H1 (cell line): ENCODE results near the gene LAMC1. TPM values are rescaled to one million over a fixed set of nuclear protein-coding genes. Genes with fewer than 3 reads are reported as not detected.

ENCODE experiments used
- CTCF ChIA-PET: fragments of 300-600 bp; sonication (Branson Sonifier 250); formaldehyde crosslinking; loops from one replicate; lab custom pipeline; 2021; ENCODE audit not compliant: partially characterized antibody; lab: Charles Lee
- POLR2A ChIA-PET: fragments of 300-600 bp; sonication (Branson Sonifier 250); formaldehyde crosslinking; loops from one replicate; lab custom pipeline; 2021; ENCODE audit warnings: inconsistent platforms; ENCODE audit not compliant: partially characterized antibody; lab: Charles Lee
- DNase-seq, 2 experiments: peaks; one replicate each; pipeline versions ENCODE4 v3.0.0 to v3.0.0-alpha.2; 2010 to 2022; ENCODE audit warnings: low spot score in 2 of 2, low read depth in 1 of 2, mixed read lengths in 1 of 2
- FAIRE-seq: peaks from 2 replicates; lab custom pipeline; 2011; peaks lifted over from hg19 to GRCh38; lab: Jason Lieb, UNC
- H2AFZ ChIP-seq: 2 replicates; pipeline ENCODE4 v1.8.1; 2012; ENCODE audit warnings: low read length, inconsistent platforms
- H2AK5ac ChIP-seq: 2 replicates; pipeline ENCODE4 v1.6.1; 2013; ENCODE audit warnings: low read depth, low read length
- H2BK120ac ChIP-seq: replicated peaks from 2 replicates; pipeline ENCODE3; 2013; ENCODE audit warnings: low read depth, low read length, inconsistent platforms
- H2BK12ac ChIP-seq: 2 replicates; pipeline ENCODE4 v1.6.1; 2013; ENCODE audit warnings: low read depth, low read length
- H2BK15ac ChIP-seq: 2 replicates; pipeline ENCODE4 v1.6.1; 2013; ENCODE audit warnings: low read length
- H2BK20ac ChIP-seq: 2 replicates; pipeline ENCODE4 v1.6.1; 2013; ENCODE audit warnings: low read length
- H2BK5ac ChIP-seq: 2 replicates; pipeline ENCODE4 v1.6.1; 2013; ENCODE audit warnings: low read depth, low read length
- H3K14ac ChIP-seq: 2 replicates; pipeline ENCODE4 v1.6.1; 2013; ENCODE audit warnings: inconsistent platforms; ENCODE audit not compliant: insufficient read length
- H3K18ac ChIP-seq: 2 replicates; pipeline ENCODE4 v1.6.1; 2013; ENCODE audit warnings: low read length; ENCODE audit errors: extremely low read depth
- H3K23ac ChIP-seq: 2 replicates; pipeline ENCODE4 v1.6.1; 2013; ENCODE audit warnings: inconsistent platforms; ENCODE audit not compliant: insufficient read length
- H3K23me2 ChIP-seq: 2 replicates; pipeline ENCODE4 v1.6.1; 2013; ENCODE audit warnings: low read depth, low read length
- H3K27ac ChIP-seq: 2 replicates; pipeline ENCODE4 v1.6.1; 2011; ENCODE audit warnings: low read depth, low read length, inconsistent platforms
- H3K27me3 ChIP-seq, 4 experiments: replicated peaks in 1 of 4; 1 replicate in 1 of 4; 2 replicates in 3 of 4; pipeline versions ENCODE4 v1.6.1 to v1.8.1; 2011 to 2013; ENCODE audit warnings: low read length in 3 of 4, mild to moderate bottlenecking in 3 of 4, inconsistent platforms in 2 of 4, mixed read lengths in 2 of 4, moderate library complexity in 1 of 4; ENCODE audit not compliant: control insufficient read depth in 3 of 4, insufficient read depth in 3 of 4; ENCODE audit errors: extremely low read depth in 1 of 4
- H3K36me3 ChIP-seq, 4 experiments: 2 replicates each; pipeline versions ENCODE4 v1.6.1 to v1.8.1; 2011 to 2013; ENCODE audit warnings: mild to moderate bottlenecking in 4 of 4, low read length in 3 of 4, moderate library complexity in 2 of 4, control low read depth in 1 of 4, inconsistent platforms in 1 of 4; ENCODE audit not compliant: insufficient read depth in 4 of 4, control insufficient read depth in 2 of 4
- H3K4ac ChIP-seq: replicated peaks from 2 replicates; pipeline ENCODE3; 2013; ENCODE audit warnings: low read length, low read depth, mixed read lengths, inconsistent platforms; ENCODE audit not compliant: insufficient read length
- H3K4me1 ChIP-seq, 4 experiments: replicated peaks in 1 of 4; 1 replicate in 1 of 4; 2 replicates in 3 of 4; pipeline versions ENCODE4 v1.6.1 to v1.8.1; 2011 to 2013; ENCODE audit warnings: low read length in 3 of 4, inconsistent platforms in 2 of 4, mixed read lengths in 1 of 4; ENCODE audit not compliant: insufficient read depth in 4 of 4, control insufficient read depth in 3 of 4
- H3K4me2 ChIP-seq, 2 experiments: 2 replicates each; pipeline versions ENCODE4 v1.6.1 to v1.8.1; 2011 to 2013; ENCODE audit warnings: low read depth in 2 of 2, low read length in 2 of 2, control low read depth in 1 of 2, inconsistent platforms in 1 of 2, mild to moderate bottlenecking in 1 of 2; ENCODE audit not compliant: insufficient read depth in 1 of 2
- H3K4me3 ChIP-seq, 4 experiments: fragments of 200-600, 300-600 bp in 1 of 4; sonication (generic), shearing (Covaris generic), sonication (Bioruptor Twin) in 1 of 4; 2 replicates each; pipeline versions ENCODE4 v1.5.1 to v1.8.1; 2011 to 2016; ENCODE audit warnings: low read length in 4 of 4, low read depth in 3 of 4, control low read depth in 2 of 4, inconsistent platforms in 2 of 4, mild to moderate bottlenecking in 2 of 4, mixed read lengths in 1 of 4, moderate library complexity in 1 of 4; ENCODE audit not compliant: insufficient read depth in 2 of 4; ENCODE audit errors: extremely low read depth in 1 of 4
- H3K56ac ChIP-seq: replicated peaks from 2 replicates; pipeline ENCODE3; 2013; ENCODE audit warnings: low read depth, mild to moderate bottlenecking, mixed read lengths, low read length, inconsistent platforms; ENCODE audit not compliant: insufficient read length
- H3K79me1 ChIP-seq: 2 replicates; pipeline ENCODE4 v1.6.1; 2013; ENCODE audit warnings: low read depth, low read length, control low read depth
- H3K79me2 ChIP-seq, 2 experiments: 2 replicates each; pipeline versions ENCODE4 v1.6.1 to v1.8.1; 2012 to 2013; ENCODE audit warnings: low read length in 2 of 2, mild to moderate bottlenecking in 2 of 2, inconsistent platforms in 1 of 2; ENCODE audit not compliant: insufficient read depth in 2 of 2, control insufficient read depth in 1 of 2
- H3K9ac ChIP-seq, 4 experiments: replicated peaks in 1 of 4; 1 replicate in 1 of 4; 2 replicates in 3 of 4; pipeline versions ENCODE4 v1.6.1 to v1.8.1; 2011 to 2013; ENCODE audit warnings: low read depth in 3 of 4, low read length in 3 of 4, control low read depth in 2 of 4, mild to moderate bottlenecking in 2 of 4, moderate library complexity in 2 of 4, inconsistent platforms in 1 of 4; ENCODE audit errors: extremely low read depth in 1 of 4
- H3K9me3 ChIP-seq, 2 experiments: 2 replicates each; pipeline versions ENCODE4 v1.6.1 to v1.8.1; 2012 to 2013; ENCODE audit warnings: mild to moderate bottlenecking in 2 of 2, moderate library complexity in 2 of 2, control low read depth in 1 of 2, inconsistent platforms in 1 of 2, low read depth in 1 of 2, low read length in 1 of 2, mixed read lengths in 1 of 2; ENCODE audit not compliant: insufficient read depth in 2 of 2
- H4K20me1 ChIP-seq, 2 experiments: replicated peaks in 1 of 2; 2 replicates each; pipeline versions ENCODE3 to v1.8.1; 2011 to 2013; ENCODE audit warnings: inconsistent platforms in 2 of 2, low read length in 2 of 2, mild to moderate bottlenecking in 1 of 2; ENCODE audit not compliant: insufficient read depth in 2 of 2, control insufficient read depth in 1 of 2
- H4K5ac ChIP-seq: 2 replicates; pipeline ENCODE4 v1.6.1; 2013; ENCODE audit warnings: low read length, low read depth, mixed read lengths, inconsistent platforms; ENCODE audit not compliant: insufficient read length
- H4K8ac ChIP-seq: 2 replicates; pipeline ENCODE4 v1.8.0; 2013; ENCODE audit warnings: mild to moderate bottlenecking, moderate library complexity, low read length, inconsistent platforms; ENCODE audit not compliant: insufficient read depth; ENCODE audit errors: extremely low read depth
- H4K91ac ChIP-seq: replicated peaks from 2 replicates; pipeline ENCODE3; 2013; ENCODE audit warnings: low read length, mixed read lengths, inconsistent platforms; ENCODE audit not compliant: insufficient read length
- CBX5 ChIP-seq: fragments of 300-800, 300-1000 bp; sonication (generic); IDR thresholded peaks from 2 replicates; pipeline ENCODE4 v1.7.1; 2016; ENCODE audit warnings: antibody characterized with exemption, low read length, low read depth
- CHD1 ChIP-seq: IDR thresholded peaks from 2 replicates; pipeline ENCODE4 v1.6.1; 2012; ENCODE audit warnings: low read depth, low read length, improper control_type of control experiment
- KDM1A ChIP-seq: fragments of 200-600, 300-600 bp; sonication (generic); IDR thresholded peaks from 2 replicates; pipeline ENCODE4 v1.7.1; 2016; ENCODE audit warnings: mild to moderate bottlenecking, low read length, borderline replicate concordance
- RXRA ChIP-seq: IDR thresholded peaks from 2 replicates; pipeline ENCODE4 v1.6.1; 2011; ENCODE audit warnings: low read depth, mild to moderate bottlenecking, low read length, moderate library complexity; ENCODE audit not compliant: insufficient read depth
- TAF1 ChIP-seq: IDR thresholded peaks from 2 replicates; pipeline ENCODE4 v1.6.1; 2011; ENCODE audit warnings: mild to moderate bottlenecking, low read depth, low read length
- ZNF274 ChIP-seq: IDR thresholded peaks from 2 replicates; pipeline ENCODE4 v1.7.0; 2012; ENCODE audit warnings: low read length, borderline replicate concordance; ENCODE audit errors: extremely low read depth
- WGBS, 2 experiments: shearing (Covaris generic) in 1 of 2; methylation state at CpG; one replicate each; pipeline versions ENCODE4 v1.1.6 to v1.1.7; 2013 to 2015; ENCODE audit warnings: low lambda C conversion rate in 2 of 2, mixed read lengths in 2 of 2, inconsistent platforms in 1 of 2, low coverage in 1 of 2, missing lambda C conversion rate in 1 of 2; ENCODE audit not compliant: insufficient replicate concordance in 2 of 2, insufficient coverage in 1 of 2, insufficient read length in 1 of 2; ENCODE audit errors: extremely low coverage in 1 of 2, missing lambda C conversion rate in 1 of 2; 5-methylcytosine and 5-hydroxymethylcytosine counted together
- polyA plus RNA-seq, 7 experiments: library from polyadenylated mRNA; depleted of rRNA in 3 of 7; stranded (reverse) in 5 of 7; unstranded in 2 of 7; fragments of >200 nt in 5 of 7; fragments of 200-250 nt in 2 of 7; gene quantifications; 1 replicate in 5 of 7; 2 replicates in 1 of 7; 4 replicates in 1 of 7; pipeline versions ENCODE4 v1.2.1 to v1.2.3, GENCODE V29; 2011 to 2013; ENCODE audit warnings: missing spikeins in 2 of 7, mixed read lengths in 2 of 7
- total RNA-seq: library from RNA; stranded (reverse); fragmentation: NEBNext Ultra II Directional; extraction: Animal tissue kit (Norgen Biotek cat#: 25700); gene quantifications from 2 replicates; pipeline ENCODE4 v1.2.1, GENCODE V29; 2021
- TF ChIP-seq, protein P1 (sequence below): IDR thresholded peaks from 2 replicates; pipeline ENCODE4 v1.6.1; 2012; ENCODE audit warnings: inconsistent platforms

The LAMC1 gene
- total and polyA plus RNA-seq, 2 of the 8 experiments (the other 6 are each of a cell fraction or from before 2014, with no cell fraction given), result 47.6 to 90.3 TPM

DNA sequence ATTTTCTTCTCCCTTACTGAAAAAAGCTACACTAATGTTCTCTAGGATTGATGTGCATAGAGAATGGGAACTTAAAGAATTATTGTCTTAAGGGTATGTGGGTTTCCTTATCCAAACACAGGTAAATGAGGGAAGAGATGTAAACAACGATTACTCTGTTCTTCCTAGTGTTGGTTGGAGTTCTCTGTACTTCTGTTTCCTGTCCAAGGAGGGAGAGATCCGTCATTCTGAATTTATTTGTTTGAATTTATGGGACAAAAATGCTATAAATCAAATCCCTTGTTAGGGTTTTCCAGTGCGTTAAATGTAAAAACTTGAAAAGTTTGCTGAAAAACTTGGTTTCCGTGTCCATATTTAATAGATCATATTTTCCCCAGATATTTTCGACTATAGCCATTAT, 29.6 kb downstream of the LAMC1 start:
- no peak overlapping the region for H2BK5ac ChIP-seq
- no peak overlapping the region for H4K5ac ChIP-seq
- H3K4me1 ChIP-seq, result no peaks in the 10 kb centered on the region
- H3K79me2 ChIP-seq, result peaks cover 0 to 55% of the 10 kb centered on the region in 2 experiments; a peak in 2 of 4 replicates
- H2BK12ac ChIP-seq, result no peak overlapping the region
- peaks cover 4% of the 10 kb centered on the region; the same call in 1 of the 2 replicates for H3K79me1 ChIP-seq
- H3K9me3 ChIP-seq, result no peaks in the 10 kb centered on the region
- DNase-seq, result no peak
- H2BK20ac ChIP-seq, result no peak overlapping the region
- H3K36me3 ChIP-seq, result no peaks in the 10 kb centered on the region
- H3K9ac ChIP-seq, result no peak overlapping the region
- no peaks in the 10 kb centered on the region for H3K27me3 ChIP-seq
- no peaks in the 10 kb centered on the region for H3K23me2 ChIP-seq
- no peak overlapping the region for H3K4ac ChIP-seq
- H3K27ac ChIP-seq, result no peak overlapping the region
- no peak overlapping the region for H2AFZ ChIP-seq
- CTCF ChIA-PET, result interaction anchor here (1.5 kb wide), 1 partner anchor 13 kb away, joined by 5 read pairs; no protein-coding TSS in a partner anchor
- FAIRE-seq, result no peak
- TF ChIP-seq KDM1A (no peak), TAF1 (no peak), CHD1 (no peak), RXRA (no peak), CBX5 (no peak), ZNF274 (no peak)
- TF ChIP-seq, protein P1, sequence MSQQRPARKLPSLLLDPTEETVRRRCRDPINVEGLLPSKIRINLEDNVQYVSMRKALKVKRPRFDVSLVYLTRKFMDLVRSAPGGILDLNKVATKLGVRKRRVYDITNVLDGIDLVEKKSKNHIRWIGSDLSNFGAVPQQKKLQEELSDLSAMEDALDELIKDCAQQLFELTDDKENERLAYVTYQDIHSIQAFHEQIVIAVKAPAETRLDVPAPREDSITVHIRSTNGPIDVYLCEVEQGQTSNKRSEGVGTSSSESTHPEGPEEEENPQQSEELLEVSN, result no peak
- H2AK5ac ChIP-seq, result no peak overlapping the region
- no peak overlapping the region for H4K8ac ChIP-seq
- no peak overlapping the region for H3K56ac ChIP-seq
- POLR2A ChIA-PET, result no interaction called here
- H3K4me3 ChIP-seq, result no peak overlapping the region
- H3K23ac ChIP-seq, result no peak overlapping the region
- H3K18ac ChIP-seq, result no peak overlapping the region
- peaks cover 0 to 2% of the 10 kb centered on the region in 2 experiments for H4K20me1 ChIP-seq
- H3K14ac ChIP-seq, result no peak overlapping the region
- WGBS, 2 experiments, result 94% methylated on average over 5 of the region's 5 CpGs; no CpG with 5 or more reads in 1 of the 2 experiments
- no peak overlapping the region for H4K91ac ChIP-seq
- H2BK15ac ChIP-seq, result no peak overlapping the region
- H2BK120ac ChIP-seq, result no peak overlapping the region
- H3K4me2 ChIP-seq, result no peak overlapping the region
